Activated CD8-positive, alpha-beta memory T cell treated with anti-CD3 and anti-CD28 coated beads for 24 hours (primary cell): ENCODE data around the gene CACNB4.
"Not testable (repeated sequence)": the region's sequence is repeated elsewhere in the genome, so short reads cannot be mapped to it uniquely, and the experiment has no call there.

ENCODE experiments used
- DNase-seq: peaks from one replicate; pipeline ENCODE4 v3.0.0-alpha.2; 2020

The CACNB4 gene

GRCh38 chr2:152049541-152049940 is 49.3 kb downstream of the CACNB4 start:
- DNase-seq, result no peak

DNA sequence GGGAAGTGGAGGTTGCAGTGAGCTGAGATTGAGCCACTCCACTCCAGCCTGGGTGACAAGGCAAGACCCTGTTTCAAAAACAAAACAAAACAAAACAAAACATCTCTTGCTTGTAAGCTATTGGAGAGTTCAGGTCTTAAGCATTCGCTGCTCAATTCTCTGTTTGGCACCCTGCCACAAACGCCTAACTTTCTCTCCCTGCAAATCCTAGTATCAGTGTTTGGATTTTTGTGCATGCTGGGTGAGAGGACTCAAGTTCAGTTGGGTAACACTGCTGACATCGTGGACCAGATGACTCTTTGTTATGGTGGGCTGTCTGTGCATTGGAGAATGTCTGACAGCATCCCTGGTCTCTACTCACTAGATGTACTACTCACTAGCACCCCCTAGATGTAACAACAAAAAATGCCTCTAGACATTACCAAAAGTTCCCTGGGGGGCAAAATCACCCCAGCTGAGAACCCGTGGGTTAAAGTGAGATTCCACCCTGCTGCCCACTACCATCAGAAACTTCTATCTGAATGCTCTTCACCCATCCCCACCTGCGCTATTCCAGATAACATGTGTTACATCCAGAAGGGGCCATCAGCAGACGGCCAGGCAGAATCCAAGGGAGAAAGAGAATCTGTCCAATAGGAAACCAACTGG is 50.9 kb downstream of the CACNB4 start:
- no peak for DNase-seq

- DNase-seq, result no peak
These were observed 51.9 kb downstream of the CACNB4 start for GRCh38 chr2:152046940-152047339.

GRCh38 chr2:152042636-152043615 is 55.9 kb downstream of the CACNB4 start:
- no peak for DNase-seq

- no peak for DNase-seq
These were observed 60.3 kb downstream of the CACNB4 start for GRCh38 chr2:152038441-152038958.

DNA sequence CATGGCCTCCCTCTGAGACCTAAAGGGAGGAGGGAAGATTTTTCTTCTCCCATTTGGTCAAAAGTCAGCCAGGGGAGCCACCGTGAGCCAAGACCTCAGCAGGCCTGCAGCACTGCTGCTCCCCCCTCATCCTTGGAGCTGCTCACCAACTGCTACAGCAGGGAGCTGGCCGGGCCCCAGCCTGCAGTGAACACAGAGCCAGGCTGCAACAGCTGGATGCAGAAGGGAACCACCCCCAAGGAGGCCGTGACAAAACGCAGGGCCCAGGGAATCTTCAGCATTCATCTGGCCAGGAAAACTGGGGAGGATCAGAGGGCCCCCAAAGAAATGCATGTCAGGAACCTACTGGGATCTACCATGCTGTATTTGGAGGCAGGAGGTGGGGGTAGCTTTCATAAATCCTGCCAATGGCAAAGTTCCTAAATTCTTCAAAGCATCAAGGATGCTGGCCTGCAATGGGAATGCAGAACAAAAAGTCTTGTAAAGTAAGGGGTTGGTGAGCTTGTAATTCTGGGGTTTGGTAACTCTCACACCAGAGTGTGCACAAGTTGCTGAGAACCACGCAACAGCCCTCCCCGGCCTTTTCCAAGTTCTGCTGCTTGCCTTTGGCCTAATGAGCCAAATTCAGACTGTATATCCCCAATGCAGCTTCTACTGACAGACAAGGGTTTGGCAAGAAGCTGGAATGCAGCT is 61.0 kb downstream of the CACNB4 start:
- no peak for DNase-seq

DNA sequence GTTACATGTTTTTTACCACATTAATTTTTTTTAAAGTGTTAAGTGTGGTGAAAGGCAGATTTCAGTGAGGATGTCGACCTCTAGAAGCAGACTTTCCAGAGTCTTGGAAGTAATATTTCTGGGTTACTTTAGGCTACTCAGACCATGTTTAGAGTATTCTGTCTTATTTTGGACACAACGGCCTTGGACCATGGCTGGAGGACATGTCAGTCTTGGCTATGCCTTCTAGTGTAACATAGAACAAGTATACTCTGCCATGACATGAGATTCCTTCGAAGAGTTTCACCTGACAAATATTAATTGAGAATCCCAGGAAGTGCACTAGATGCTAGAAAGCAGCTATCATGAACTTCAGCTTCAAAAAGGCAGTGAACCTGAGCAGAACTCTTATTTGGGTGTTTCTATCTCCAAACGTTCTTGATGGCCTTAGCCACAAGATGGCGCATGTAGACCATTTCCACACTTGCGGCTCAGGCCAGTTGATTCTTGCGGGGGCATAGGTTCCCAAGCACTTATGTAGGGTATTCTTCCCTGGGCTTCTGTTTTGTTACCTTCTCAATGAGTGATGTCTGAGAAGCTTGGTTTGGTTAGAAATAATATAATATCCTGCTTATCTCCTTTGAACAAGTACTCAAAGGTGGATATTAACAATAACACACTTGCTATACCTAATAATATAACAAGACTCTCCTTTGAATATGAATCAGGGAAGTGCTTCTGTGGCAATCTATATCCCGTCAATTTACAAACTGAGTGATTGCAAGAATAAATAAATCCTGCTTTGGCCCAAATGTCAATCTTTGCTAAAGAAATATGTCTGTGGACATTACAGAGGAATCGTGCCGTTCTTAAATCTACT is 62.0 kb downstream of the CACNB4 start:
- DNase-seq, result peak; percentile 68

DNA sequence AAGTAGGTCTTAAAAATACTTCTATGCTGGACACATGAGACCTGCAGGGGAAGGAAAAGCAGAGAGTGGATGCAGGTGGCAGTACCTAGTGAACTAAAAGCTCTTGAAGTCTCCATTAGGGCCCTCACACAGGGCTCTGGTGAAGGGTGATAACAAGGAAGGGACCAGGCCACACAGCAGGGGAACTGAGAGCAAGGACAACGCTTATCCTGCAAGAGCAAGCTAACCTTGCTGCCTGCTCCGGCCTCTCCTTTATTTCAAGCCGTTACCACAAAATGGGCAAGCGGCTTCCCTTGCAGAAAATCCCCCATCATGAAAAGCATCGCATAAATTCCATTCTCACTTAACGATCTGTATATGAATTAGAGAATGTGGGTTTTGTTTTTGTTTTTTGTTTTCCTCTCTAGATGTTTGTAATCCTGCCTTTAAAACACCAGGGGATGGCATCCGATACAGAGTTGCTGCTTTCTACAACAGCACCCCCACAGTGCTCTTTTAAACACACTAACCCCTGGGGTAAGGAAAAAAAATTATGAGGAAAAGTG is 64.5 kb downstream of the CACNB4 start:
- DNase-seq, result no peak

DNA sequence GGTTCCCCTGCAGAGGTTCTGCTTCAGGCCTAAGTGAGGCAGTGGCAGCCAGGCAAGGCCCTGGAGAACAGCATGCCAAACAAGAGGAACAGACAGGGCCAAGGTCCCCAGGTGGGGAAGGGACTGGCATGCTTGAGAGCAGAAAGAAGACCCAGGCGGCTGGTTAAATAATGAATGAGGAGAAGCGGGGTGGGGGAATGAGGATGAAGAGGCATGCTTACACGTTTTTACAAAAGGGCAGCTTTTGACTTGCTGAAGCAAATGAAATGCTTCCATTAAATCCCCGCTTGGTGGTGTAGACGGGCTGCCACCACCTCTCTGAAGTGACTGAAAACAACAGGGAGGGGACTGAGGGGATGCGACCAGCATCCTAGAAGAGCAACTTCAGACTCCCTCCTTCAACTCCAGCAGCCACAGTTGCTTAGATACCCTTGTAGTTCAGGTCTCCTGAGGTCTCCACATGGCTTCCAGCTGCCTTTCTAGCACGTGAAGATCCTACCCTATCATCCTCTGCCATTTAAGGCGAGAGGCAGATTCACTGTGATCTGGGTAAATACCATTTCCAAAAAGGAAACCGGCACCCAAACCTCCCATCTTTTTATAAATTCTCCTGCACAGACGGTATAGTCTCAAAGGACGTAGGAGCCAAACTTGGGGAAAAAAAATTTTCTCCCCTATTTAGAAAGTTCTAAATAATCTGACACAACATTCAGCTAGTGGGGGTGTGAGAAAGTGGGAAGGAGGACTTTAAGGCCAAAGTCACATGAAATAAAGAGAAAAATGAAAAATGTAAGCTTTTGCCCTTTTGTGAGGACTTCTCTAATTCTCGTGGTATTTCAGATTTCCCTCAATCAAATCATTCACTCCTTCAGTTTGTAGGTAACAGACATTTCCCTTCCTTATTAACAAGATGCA is 65.6 kb downstream of the CACNB4 start:
- no peak for DNase-seq

- DNase-seq, result no peak
These were observed 67.0 kb downstream of the CACNB4 start for GRCh38 chr2:152031747-152032306.

- DNase-seq, result not testable (repeated sequence)
These were observed 68.1 kb downstream of the CACNB4 start for GRCh38 chr2:152030596-152031328.

DNA sequence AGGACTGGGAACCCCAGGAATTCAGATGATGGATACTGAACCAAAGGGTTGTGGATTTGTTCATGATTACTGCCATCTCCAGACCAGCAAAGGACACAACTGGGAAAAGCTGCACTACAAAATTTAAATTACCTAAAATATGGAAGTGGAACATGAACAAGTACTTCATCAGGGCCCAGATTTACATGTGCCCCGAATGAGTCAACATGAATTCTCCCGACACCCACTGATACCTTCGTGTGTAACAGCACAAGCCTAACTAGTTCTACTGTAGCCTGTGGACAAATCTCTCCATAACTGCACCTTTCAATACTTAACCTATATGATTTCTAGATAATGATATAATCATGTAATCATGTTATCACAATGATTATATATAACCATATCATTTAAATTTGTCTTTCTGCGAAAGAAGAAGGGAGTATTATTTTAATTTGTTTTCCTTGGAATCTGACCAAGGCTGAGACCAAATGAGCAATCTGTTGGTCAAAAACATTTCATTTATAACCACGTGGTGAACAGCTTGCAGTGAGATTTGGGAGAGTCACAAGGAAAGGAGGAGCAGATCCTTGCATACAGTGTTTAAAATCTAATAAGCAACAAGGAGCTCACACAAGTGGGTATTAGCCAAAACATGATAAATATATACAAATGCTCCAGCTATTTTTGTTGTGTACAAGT is 70.5 kb downstream of the CACNB4 start:
- DNase-seq, result no peak

GRCh38 chr2:152025678-152026287 is 73.1 kb downstream of the CACNB4 start:
- peak; percentile 91 for DNase-seq

GRCh38 chr2:152024477-152024876 is 74.4 kb downstream of the CACNB4 start:
- no peak for DNase-seq

DNA sequence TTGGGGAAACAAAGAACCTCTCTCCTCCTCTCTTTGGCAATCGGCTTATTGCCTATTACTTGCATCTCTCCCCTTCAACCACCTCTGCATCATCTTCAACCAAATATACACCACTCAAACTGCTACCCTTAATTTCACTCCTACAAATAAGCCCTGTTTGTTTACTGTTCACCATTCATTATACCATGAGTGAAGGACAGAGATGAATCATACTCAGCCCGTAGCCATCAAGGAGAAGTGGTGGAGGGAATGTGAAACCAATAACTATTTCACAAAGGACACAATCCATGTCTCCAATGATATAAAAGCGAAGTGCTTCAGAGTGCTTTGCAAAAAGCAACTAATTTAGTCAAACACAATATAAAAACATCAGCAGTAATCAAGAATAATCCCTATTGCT is 76.8 kb downstream of the CACNB4 start:
- DNase-seq, result no peak

GRCh38 chr2:152021001-152021400 is 77.8 kb downstream of the CACNB4 start:
- not testable (repeated sequence) for DNase-seq

- no peak for DNase-seq
These were observed 79.1 kb downstream of the CACNB4 start for GRCh38 chr2:152019732-152020131.
